Measurements from ENCODE around the gene ARMCX1.
A peak's percentile ranks its signal among the peaks of the same experiment; 100 is the strongest.
"Not testable (repeated sequence)": the region's sequence is repeated elsewhere in the genome, so short reads cannot be mapped to it uniquely, and the experiment has no call there.

ARMCX1 gene

DNA sequence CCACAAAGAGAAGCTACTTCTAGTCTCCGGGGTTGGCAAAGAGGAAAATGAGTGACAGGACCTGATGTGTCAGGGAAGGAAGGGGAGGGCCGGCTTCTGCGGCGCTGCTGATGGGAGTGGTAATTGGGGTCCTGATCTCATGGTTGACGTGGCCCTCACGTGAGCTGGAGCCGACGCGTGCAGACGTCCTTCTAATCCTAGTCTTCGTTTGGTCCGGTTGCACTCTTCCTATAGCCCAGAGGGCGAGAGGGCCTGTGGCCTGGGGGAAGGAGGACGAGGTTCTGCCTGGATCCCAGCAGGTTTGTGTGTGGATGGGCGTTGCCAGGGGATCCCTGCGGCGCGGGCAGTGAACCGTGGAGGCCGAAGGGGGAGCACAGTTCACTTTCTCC is at the start of gene ARMCX1:
ARMCX1 (plus strand) TSS at position 186 of the 389 bp plus-strand sequence. CDS start 2,384 bp downstream, outside the sequence.
- DNase-seq: no peak
- peaks cover 29% of the 10 kb centered on the region in 2 donors for H3K27me3 Mint-ChIP-seq
- H3K27ac Mint-ChIP-seq: peak within 1 kb of the TSS; percentile 54
- no peaks in the 10 kb centered on the region for H3K9me3 Mint-ChIP-seq
- peaks cover 2 to 17% of the 10 kb centered on the region in 2 donors for H3K4me1 Mint-ChIP-seq
- H3K4me3 Mint-ChIP-seq: peak within 1 kb of the TSS; percentile 77 to 81
- peak; percentile 66 to 75 for ATAC-seq (replicated peaks)
- no peaks in the 10 kb centered on the region for H3K36me3 Mint-ChIP-seq

DNA sequence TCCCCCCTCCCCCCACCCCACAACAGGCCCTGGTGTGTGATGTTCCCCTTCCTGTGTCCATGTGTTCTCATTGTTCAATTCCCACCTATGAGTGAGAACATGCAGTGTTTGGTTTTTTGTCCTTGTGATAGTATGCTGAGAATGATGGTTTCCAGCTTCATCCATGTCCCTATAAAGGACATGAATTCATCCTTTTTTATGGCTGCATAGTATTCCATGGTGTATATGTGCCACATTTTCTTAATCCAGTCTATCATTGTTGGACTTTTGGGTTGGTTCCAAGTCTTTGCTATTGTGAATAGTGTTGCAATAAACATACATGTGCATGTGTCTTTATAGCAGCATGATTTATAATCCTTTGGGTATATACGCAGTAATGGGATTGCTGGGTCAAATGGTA is 47.4 kb upstream of the ARMCX1 start:
- H3K4me1 Mint-ChIP-seq; H3K27ac Mint-ChIP-seq; H3K27me3 Mint-ChIP-seq; H3K9me3 Mint-ChIP-seq; H3K4me3 Mint-ChIP-seq; ATAC-seq (replicated peaks); H3K36me3 Mint-ChIP-seq; DNase-seq: not testable (repeated sequence)

DNA sequence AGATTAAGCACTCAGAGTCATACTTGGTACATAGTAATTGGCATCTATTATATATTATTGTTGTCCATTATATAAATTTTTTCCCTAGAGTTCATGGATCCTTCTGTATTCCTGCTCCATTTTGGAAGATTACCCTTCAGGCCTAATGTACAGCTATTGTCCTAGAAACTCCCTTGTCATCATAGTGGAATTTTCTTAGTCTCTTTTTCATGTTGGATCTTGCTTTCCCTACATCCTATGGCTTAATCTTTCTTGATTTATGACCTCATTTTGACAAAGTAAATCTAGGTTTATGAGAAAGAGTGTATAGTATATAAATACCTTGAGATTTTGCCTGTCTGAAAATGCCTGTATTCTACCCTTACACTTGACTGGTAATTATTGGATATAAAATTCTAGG is 43.0 kb upstream of the ARMCX1 start:
- Mint-ChIP-seq H3K36me3 (peaks cover 0 to 4% of the 10 kb centered on the region in 2 donors), H3K4me1 (no peaks in the 10 kb centered on the region), H3K27me3 (peaks cover 0 to 3% of the 10 kb centered on the region in 2 donors), H3K27ac (no peak overlapping the region), H3K4me3 (no peak overlapping the region), H3K9me3 (peaks cover 0 to 4% of the 10 kb centered on the region in 2 donors)
- DNase-seq (no peak), ATAC-seq (replicated peaks) (no peak)

DNA sequence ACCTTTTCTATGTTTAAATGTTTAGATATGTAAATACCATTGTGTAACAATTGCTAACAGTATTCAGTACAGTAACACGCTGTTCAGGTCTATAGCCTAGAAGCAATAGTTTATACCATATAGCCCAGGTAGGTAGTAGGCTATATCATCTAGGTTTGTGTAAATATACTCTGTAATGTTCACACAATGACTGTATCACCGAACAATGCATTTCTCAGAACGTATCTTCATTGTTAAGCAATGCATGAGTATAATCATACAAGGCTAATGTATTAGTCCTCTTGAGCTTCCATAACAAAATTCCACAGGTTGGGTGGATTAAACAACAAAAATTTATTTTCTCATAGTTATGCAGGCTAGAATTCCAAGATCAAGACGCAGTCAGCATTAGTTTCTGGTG is 42.4 kb upstream of the ARMCX1 start:
- H3K27ac Mint-ChIP-seq: no peak overlapping the region
- ATAC-seq (replicated peaks): no peak
- no peak overlapping the region for H3K4me3 Mint-ChIP-seq
- H3K27me3 Mint-ChIP-seq: peaks cover 0 to 3% of the 10 kb centered on the region in 2 donors
- peaks cover 0 to 4% of the 10 kb centered on the region in 2 donors for H3K9me3 Mint-ChIP-seq
- H3K4me1 Mint-ChIP-seq: no peaks in the 10 kb centered on the region
- no peak for DNase-seq
- H3K36me3 Mint-ChIP-seq: peaks cover 0 to 4% of the 10 kb centered on the region in 2 donors

DNA sequence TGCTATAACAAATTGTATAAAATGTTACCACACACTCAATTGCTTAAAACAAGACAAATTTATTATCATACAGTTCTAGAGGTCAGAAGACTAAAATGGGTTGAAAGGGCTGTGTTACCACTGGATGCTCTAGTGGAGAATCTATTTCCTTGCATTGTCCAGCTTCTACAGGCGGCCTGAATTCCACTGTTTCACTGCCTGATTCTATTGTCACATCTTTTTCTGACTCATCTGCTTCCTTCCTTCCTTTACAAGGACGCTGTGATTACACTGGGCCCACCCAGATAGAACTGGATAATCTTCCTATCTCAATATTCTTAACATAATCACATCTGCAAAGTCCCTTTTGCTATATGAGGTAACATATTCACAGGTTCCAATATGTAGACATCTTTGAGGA is 19.4 kb upstream of the ARMCX1 start:
- no peak for DNase-seq
- peaks cover 0 to under 1% of the 10 kb centered on the region in 2 donors for H3K27me3 Mint-ChIP-seq
- no peaks in the 10 kb centered on the region for H3K4me1 Mint-ChIP-seq
- H3K9me3 Mint-ChIP-seq: no peaks in the 10 kb centered on the region
- no peak overlapping the region for H3K27ac Mint-ChIP-seq
- H3K36me3 Mint-ChIP-seq: no peaks in the 10 kb centered on the region
- H3K4me3 Mint-ChIP-seq: no peak overlapping the region
- no peak for ATAC-seq (replicated peaks)

DNA sequence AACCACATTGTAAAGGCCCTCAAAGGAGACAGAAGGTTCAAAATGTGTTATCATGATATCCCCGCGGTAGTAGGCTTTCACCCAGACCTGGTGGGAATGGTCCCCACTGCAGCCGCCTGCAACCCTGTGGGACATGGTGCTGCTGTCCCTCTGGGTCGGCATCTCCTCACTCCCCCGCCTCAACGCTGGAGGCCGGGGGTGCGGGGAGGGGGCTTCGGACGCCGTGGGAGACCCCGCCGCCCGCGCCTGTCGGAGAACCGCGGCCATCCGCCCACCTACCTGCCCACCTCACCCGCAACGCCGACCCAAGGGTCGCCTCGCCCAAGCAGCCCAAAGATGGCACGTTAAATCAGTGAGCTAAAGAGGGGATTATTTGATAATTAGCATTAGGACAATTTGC is 11.2 kb upstream of the ARMCX1 start:
- DNase-seq (no peak), ATAC-seq (replicated peaks) (no peak)
- peaks cover 0 to 2% of the 10 kb centered on the region in 2 donors for H3K9me3 Mint-ChIP-seq
- no peaks in the 10 kb centered on the region for H3K27me3 Mint-ChIP-seq
- H3K36me3 Mint-ChIP-seq: no peaks in the 10 kb centered on the region
- H3K27ac Mint-ChIP-seq: no peak overlapping the region
- no peak overlapping the region for H3K4me3 Mint-ChIP-seq
- H3K4me1 Mint-ChIP-seq: no peaks in the 10 kb centered on the region

DNA sequence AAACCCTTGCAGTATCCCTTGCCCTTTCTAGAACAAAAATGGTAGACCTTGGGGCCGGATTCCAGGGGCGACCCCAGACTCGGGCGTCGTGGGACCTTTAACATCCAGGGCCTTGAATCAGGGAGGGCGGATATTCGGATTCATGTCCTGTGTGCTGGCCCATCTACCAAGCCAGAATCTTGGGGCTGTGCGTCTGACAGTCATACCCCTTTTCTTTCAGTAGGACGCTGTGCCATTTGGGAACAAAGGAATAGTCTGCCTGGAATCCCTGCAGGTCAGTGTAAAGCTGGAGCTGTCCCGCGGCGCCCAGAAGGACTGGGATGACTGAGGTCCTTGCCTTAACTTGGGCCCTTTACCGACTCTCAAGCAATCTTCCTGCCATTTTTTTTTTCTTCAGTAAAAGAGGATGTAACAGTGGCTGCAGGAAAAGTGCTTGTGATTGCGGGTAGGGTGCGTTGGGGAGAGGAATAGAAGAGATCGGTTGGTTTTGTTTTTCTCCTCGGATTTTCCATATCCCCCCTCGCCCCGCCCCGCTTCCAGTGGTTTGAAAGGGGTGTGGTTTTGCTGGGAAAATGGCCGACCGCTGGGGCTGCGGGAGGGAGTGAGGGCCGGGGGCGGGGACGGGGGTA is 518 bp downstream of the ARMCX1 start:
- Mint-ChIP-seq H3K4me3 (peak overlapping the region; percentile 77 to 81), H3K36me3 (no peaks in the 10 kb centered on the region), H3K27me3 (peaks cover 29% of the 10 kb centered on the region in 2 donors), H3K27ac (peak overlapping the region; percentile 54), H3K9me3 (no peaks in the 10 kb centered on the region), H3K4me1 (peaks cover 2 to 17% of the 10 kb centered on the region in 2 donors)
- ATAC-seq (replicated peaks): no peak
- no peak for DNase-seq

DNA sequence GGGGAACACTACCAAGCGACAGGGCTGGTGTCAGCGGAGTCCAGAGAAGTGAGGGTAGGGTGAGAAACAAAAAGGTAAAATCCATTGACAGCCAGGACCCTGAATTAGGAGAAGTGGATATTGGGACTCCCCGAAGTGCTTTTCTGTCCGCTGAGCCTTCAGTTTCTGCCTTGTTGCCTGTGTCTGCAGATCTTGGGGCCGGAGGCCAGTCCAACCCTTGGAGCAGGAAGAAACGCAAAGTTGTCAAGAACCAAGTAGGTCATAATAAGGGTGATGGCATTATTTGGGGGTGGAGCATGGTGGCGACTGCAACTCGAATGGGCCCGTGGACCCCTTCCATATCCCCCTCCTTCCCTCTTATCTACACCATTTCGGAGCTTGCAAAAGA is 1.0 kb downstream of the ARMCX1 start:
- no peak for DNase-seq
- peaks cover 0 to 1% of the 10 kb centered on the region in 2 donors for H3K9me3 Mint-ChIP-seq
- H3K36me3 Mint-ChIP-seq: no peaks in the 10 kb centered on the region
- H3K27ac Mint-ChIP-seq: no peak overlapping the region
- H3K4me1 Mint-ChIP-seq: peaks cover 2 to 17% of the 10 kb centered on the region in 2 donors
- H3K4me3 Mint-ChIP-seq: peak overlapping the region; percentile 20 to 81
- H3K27me3 Mint-ChIP-seq: peaks cover 29% of the 10 kb centered on the region in 2 donors
- no peak for ATAC-seq (replicated peaks)

DNA sequence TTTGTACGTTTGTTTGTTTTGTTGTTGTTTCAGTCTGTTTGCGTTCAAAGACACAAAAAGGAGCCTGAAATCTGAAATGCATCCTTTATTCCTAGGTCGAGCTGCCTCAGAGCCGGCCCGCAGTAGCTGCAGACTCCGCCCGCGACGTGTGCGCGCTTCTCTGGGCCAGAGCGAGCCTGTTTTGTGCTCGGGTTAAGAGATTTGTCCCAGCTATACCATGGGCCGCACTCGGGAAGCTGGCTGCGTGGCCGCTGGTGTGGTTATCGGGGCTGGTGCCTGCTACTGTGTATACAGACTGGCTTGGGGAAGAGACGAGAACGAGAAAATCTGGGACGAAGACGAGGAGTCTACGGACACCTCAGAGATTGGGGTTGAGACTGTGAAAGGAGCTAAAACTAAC is 2.4 kb downstream of the ARMCX1 start:
- Mint-ChIP-seq H3K4me3 (no peak overlapping the region), H3K27ac (no peak overlapping the region), H3K4me1 (peaks cover 2 to 17% of the 10 kb centered on the region in 2 donors), H3K9me3 (peaks cover 0 to 1% of the 10 kb centered on the region in 2 donors), H3K27me3 (peaks cover 24 to 29% of the 10 kb centered on the region in 2 donors), H3K36me3 (no peaks in the 10 kb centered on the region)
- DNase-seq: no peak
- no peak for ATAC-seq (replicated peaks)

DNA sequence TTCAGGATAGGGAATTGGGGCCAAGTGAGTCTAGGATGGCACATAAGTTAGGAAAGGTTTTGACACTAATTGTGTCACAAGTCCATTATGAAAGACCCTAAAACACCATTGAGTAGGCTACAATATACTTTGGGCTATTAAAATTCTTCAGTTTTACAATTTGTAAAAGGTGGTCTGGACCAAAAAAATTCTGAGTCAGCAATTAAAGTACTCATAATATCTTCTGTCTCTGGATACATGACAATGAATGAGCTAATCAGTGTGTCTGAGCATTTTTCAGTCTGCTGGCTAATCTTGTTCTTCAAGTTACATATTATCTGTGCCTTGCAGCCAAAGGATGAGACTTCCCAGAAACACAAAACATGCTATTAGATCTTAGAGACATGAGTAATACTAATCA is 14.3 kb downstream of the ARMCX1 start:
- no peak for DNase-seq
- peaks cover 0 to under 1% of the 10 kb centered on the region in 2 donors for H3K36me3 Mint-ChIP-seq
- no peak for ATAC-seq (replicated peaks)
- H3K27ac Mint-ChIP-seq: no peak overlapping the region
- peaks cover 11 to 20% of the 10 kb centered on the region in 2 donors for H3K27me3 Mint-ChIP-seq
- no peaks in the 10 kb centered on the region for H3K4me1 Mint-ChIP-seq
- peaks cover under 1% of the 10 kb centered on the region in 2 donors for H3K9me3 Mint-ChIP-seq
- H3K4me3 Mint-ChIP-seq: no peak overlapping the region

DNA sequence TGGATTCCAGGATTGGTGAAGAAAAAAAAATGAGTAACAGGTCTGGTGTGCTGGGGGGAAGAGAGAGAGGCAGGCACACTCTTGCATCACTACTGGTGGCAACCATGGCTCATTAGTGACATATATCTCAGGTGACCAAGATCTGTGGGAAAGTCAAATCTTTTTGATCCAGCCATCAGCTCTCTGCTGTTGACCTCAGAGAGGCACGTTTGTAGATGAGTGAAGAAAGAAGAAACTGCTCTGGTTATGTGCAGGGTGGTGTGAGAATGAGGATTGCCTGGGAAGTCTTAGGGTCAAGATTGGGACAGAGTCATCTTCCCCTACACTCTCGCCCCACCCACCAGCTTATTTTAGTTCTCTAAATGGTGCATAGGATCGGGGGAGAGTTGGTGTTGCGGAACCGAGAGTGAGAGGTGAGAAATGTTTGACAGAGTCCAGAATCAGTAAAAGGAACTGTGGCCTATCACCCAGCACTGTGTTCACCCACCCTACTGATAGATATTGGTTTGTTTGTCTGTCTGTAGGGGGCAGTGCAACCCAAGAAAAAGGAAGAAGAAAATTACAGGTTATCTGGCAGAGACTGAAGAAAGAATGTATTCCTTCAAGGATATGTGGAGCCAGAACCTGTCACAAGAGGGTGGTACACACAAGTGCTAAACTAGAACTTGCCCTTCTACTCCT is 45.5 kb downstream of the ARMCX1 start:
- no peak overlapping the region for H3K4me3 Mint-ChIP-seq
- no peaks in the 10 kb centered on the region for H3K9me3 Mint-ChIP-seq
- H3K27ac Mint-ChIP-seq: no peak overlapping the region
- no peaks in the 10 kb centered on the region for H3K36me3 Mint-ChIP-seq
- DNase-seq (peak; percentile 28), ATAC-seq (replicated peaks) (peak; percentile 98 to 99)
- peaks cover 4 to 7% of the 10 kb centered on the region in 2 donors for H3K4me1 Mint-ChIP-seq
- H3K27me3 Mint-ChIP-seq: peaks cover 14 to 16% of the 10 kb centered on the region in 2 donors

DNA sequence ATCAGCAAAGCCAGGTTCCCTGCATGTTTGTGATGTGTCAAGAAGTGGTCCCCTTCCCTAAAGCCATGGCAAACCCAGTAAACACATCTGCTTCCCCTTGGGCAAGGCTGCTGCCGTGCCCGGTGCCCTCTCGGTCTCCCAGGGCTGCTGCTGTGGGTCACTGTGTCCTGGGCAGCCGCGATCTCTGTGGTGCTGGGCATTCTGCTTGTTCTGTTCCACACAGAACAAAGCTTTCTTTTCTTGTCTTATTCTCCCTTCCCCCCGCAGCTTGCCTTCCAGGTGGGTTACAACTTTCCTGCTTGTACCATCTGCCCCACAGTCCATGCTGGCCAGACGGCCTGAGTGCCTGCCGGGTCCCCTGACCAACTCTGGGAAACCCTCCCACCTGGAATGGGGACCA is 49.2 kb downstream of the ARMCX1 start:
- H3K27me3 Mint-ChIP-seq; H3K27ac Mint-ChIP-seq; H3K4me3 Mint-ChIP-seq; ATAC-seq (replicated peaks); H3K4me1 Mint-ChIP-seq; DNase-seq; H3K36me3 Mint-ChIP-seq; H3K9me3 Mint-ChIP-seq: not testable (repeated sequence)

DNA sequence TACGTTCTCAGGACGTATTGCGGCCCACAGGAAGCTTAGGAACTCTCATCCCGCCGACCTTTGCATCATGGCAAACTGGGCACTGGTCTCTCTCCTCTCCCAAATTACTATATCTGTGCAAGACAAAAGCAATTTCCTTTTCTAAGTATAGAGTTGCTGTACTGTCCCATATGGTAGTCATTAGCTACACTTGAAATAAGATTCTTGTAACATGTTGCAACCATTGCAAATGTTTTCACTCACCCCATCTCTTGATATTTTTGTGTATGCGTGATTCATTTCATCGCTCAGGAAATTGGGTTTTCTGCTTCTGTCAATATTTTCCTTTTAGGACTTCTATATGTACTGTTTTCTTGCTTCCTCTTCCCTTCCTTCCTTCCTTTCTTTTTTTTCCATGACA is 51.7 kb downstream of the ARMCX1 start:
- Mint-ChIP-seq H3K9me3 (no peaks in the 10 kb centered on the region), H3K27ac (no peak overlapping the region), H3K36me3 (no peaks in the 10 kb centered on the region), H3K27me3 (peaks cover under 1 to 3% of the 10 kb centered on the region in 2 donors), H3K4me3 (no peak overlapping the region), H3K4me1 (no peaks in the 10 kb centered on the region)
- ATAC-seq (replicated peaks): no peak
- DNase-seq: no peak

Measured in stimulated activated naive B cell treated with anti-CD40 and anti-IgM and Interleukin-4, amounts not matched to agents 10 μg/mL and 1 μg/mL and 100 μg/mL, for 72 hours (primary cell).